H1 (cell line): ENCODE measurements around the gene IQGAP1. TPM values are rescaled to one million over a fixed set of nuclear protein-coding genes. Genes with fewer than 3 reads are reported as not detected.

Experiments
- CTCF ChIA-PET: fragments of 300-600 bp; sonication (Branson Sonifier 250); formaldehyde crosslinking; loops from one replicate; lab custom pipeline; 2021; ENCODE audit not compliant: partially characterized antibody; lab: Charles Lee
- POLR2A ChIA-PET: fragments of 300-600 bp; sonication (Branson Sonifier 250); formaldehyde crosslinking; loops from one replicate; lab custom pipeline; 2021; ENCODE audit warnings: inconsistent platforms; ENCODE audit not compliant: partially characterized antibody; lab: Charles Lee
- DNase-seq, 2 experiments: peaks; one replicate each; pipeline versions ENCODE4 v3.0.0 to v3.0.0-alpha.2; 2010 to 2022; ENCODE audit warnings: low spot score in 2 of 2, low read depth in 1 of 2, mixed read lengths in 1 of 2
- FAIRE-seq: peaks from 2 replicates; lab custom pipeline; 2011; peaks lifted over from hg19 to GRCh38; lab: Jason Lieb, UNC
- H2AFZ ChIP-seq: 2 replicates; pipeline ENCODE4 v1.8.1; 2012; ENCODE audit warnings: low read length, inconsistent platforms
- H2AK5ac ChIP-seq: 2 replicates; pipeline ENCODE4 v1.6.1; 2013; ENCODE audit warnings: low read depth, low read length
- H2BK120ac ChIP-seq: replicated peaks from 2 replicates; pipeline ENCODE3; 2013; ENCODE audit warnings: low read depth, low read length, inconsistent platforms
- H2BK12ac ChIP-seq: 2 replicates; pipeline ENCODE4 v1.6.1; 2013; ENCODE audit warnings: low read depth, low read length
- H2BK15ac ChIP-seq: 2 replicates; pipeline ENCODE4 v1.6.1; 2013; ENCODE audit warnings: low read length
- H2BK20ac ChIP-seq: 2 replicates; pipeline ENCODE4 v1.6.1; 2013; ENCODE audit warnings: low read length
- H2BK5ac ChIP-seq: 2 replicates; pipeline ENCODE4 v1.6.1; 2013; ENCODE audit warnings: low read depth, low read length
- H3K14ac ChIP-seq: 2 replicates; pipeline ENCODE4 v1.6.1; 2013; ENCODE audit warnings: inconsistent platforms; ENCODE audit not compliant: insufficient read length
- H3K18ac ChIP-seq: 2 replicates; pipeline ENCODE4 v1.6.1; 2013; ENCODE audit warnings: low read length; ENCODE audit errors: extremely low read depth
- H3K23ac ChIP-seq: 2 replicates; pipeline ENCODE4 v1.6.1; 2013; ENCODE audit warnings: inconsistent platforms; ENCODE audit not compliant: insufficient read length
- H3K23me2 ChIP-seq: 2 replicates; pipeline ENCODE4 v1.6.1; 2013; ENCODE audit warnings: low read depth, low read length
- H3K27ac ChIP-seq: 2 replicates; pipeline ENCODE4 v1.6.1; 2011; ENCODE audit warnings: low read depth, low read length, inconsistent platforms
- H3K27me3 ChIP-seq, 4 experiments: replicated peaks in 1 of 4; 1 replicate in 1 of 4; 2 replicates in 3 of 4; pipeline versions ENCODE4 v1.6.1 to v1.8.1; 2011 to 2013; ENCODE audit warnings: low read length in 3 of 4, mild to moderate bottlenecking in 3 of 4, inconsistent platforms in 2 of 4, mixed read lengths in 2 of 4, moderate library complexity in 1 of 4; ENCODE audit not compliant: control insufficient read depth in 3 of 4, insufficient read depth in 3 of 4; ENCODE audit errors: extremely low read depth in 1 of 4
- H3K36me3 ChIP-seq, 4 experiments: 2 replicates each; pipeline versions ENCODE4 v1.6.1 to v1.8.1; 2011 to 2013; ENCODE audit warnings: mild to moderate bottlenecking in 4 of 4, low read length in 3 of 4, moderate library complexity in 2 of 4, control low read depth in 1 of 4, inconsistent platforms in 1 of 4; ENCODE audit not compliant: insufficient read depth in 4 of 4, control insufficient read depth in 2 of 4
- H3K4ac ChIP-seq: replicated peaks from 2 replicates; pipeline ENCODE3; 2013; ENCODE audit warnings: low read length, low read depth, mixed read lengths, inconsistent platforms; ENCODE audit not compliant: insufficient read length
- H3K4me1 ChIP-seq, 4 experiments: replicated peaks in 1 of 4; 1 replicate in 1 of 4; 2 replicates in 3 of 4; pipeline versions ENCODE4 v1.6.1 to v1.8.1; 2011 to 2013; ENCODE audit warnings: low read length in 3 of 4, inconsistent platforms in 2 of 4, mixed read lengths in 1 of 4; ENCODE audit not compliant: insufficient read depth in 4 of 4, control insufficient read depth in 3 of 4
- H3K4me2 ChIP-seq, 2 experiments: 2 replicates each; pipeline versions ENCODE4 v1.6.1 to v1.8.1; 2011 to 2013; ENCODE audit warnings: low read depth in 2 of 2, low read length in 2 of 2, control low read depth in 1 of 2, inconsistent platforms in 1 of 2, mild to moderate bottlenecking in 1 of 2; ENCODE audit not compliant: insufficient read depth in 1 of 2
- H3K4me3 ChIP-seq, 4 experiments: fragments of 200-600, 300-600 bp in 1 of 4; sonication (generic), shearing (Covaris generic), sonication (Bioruptor Twin) in 1 of 4; 2 replicates each; pipeline versions ENCODE4 v1.5.1 to v1.8.1; 2011 to 2016; ENCODE audit warnings: low read length in 4 of 4, low read depth in 3 of 4, control low read depth in 2 of 4, inconsistent platforms in 2 of 4, mild to moderate bottlenecking in 2 of 4, mixed read lengths in 1 of 4, moderate library complexity in 1 of 4; ENCODE audit not compliant: insufficient read depth in 2 of 4; ENCODE audit errors: extremely low read depth in 1 of 4
- H3K56ac ChIP-seq: replicated peaks from 2 replicates; pipeline ENCODE3; 2013; ENCODE audit warnings: low read depth, mild to moderate bottlenecking, mixed read lengths, low read length, inconsistent platforms; ENCODE audit not compliant: insufficient read length
- H3K79me1 ChIP-seq: 2 replicates; pipeline ENCODE4 v1.6.1; 2013; ENCODE audit warnings: low read depth, low read length, control low read depth
- H3K79me2 ChIP-seq, 2 experiments: 2 replicates each; pipeline versions ENCODE4 v1.6.1 to v1.8.1; 2012 to 2013; ENCODE audit warnings: low read length in 2 of 2, mild to moderate bottlenecking in 2 of 2, inconsistent platforms in 1 of 2; ENCODE audit not compliant: insufficient read depth in 2 of 2, control insufficient read depth in 1 of 2
- H3K9ac ChIP-seq, 4 experiments: replicated peaks in 1 of 4; 1 replicate in 1 of 4; 2 replicates in 3 of 4; pipeline versions ENCODE4 v1.6.1 to v1.8.1; 2011 to 2013; ENCODE audit warnings: low read depth in 3 of 4, low read length in 3 of 4, control low read depth in 2 of 4, mild to moderate bottlenecking in 2 of 4, moderate library complexity in 2 of 4, inconsistent platforms in 1 of 4; ENCODE audit errors: extremely low read depth in 1 of 4
- H3K9me3 ChIP-seq, 2 experiments: 2 replicates each; pipeline versions ENCODE4 v1.6.1 to v1.8.1; 2012 to 2013; ENCODE audit warnings: mild to moderate bottlenecking in 2 of 2, moderate library complexity in 2 of 2, control low read depth in 1 of 2, inconsistent platforms in 1 of 2, low read depth in 1 of 2, low read length in 1 of 2, mixed read lengths in 1 of 2; ENCODE audit not compliant: insufficient read depth in 2 of 2
- H4K20me1 ChIP-seq, 2 experiments: replicated peaks in 1 of 2; 2 replicates each; pipeline versions ENCODE3 to v1.8.1; 2011 to 2013; ENCODE audit warnings: inconsistent platforms in 2 of 2, low read length in 2 of 2, mild to moderate bottlenecking in 1 of 2; ENCODE audit not compliant: insufficient read depth in 2 of 2, control insufficient read depth in 1 of 2
- H4K5ac ChIP-seq: 2 replicates; pipeline ENCODE4 v1.6.1; 2013; ENCODE audit warnings: low read length, low read depth, mixed read lengths, inconsistent platforms; ENCODE audit not compliant: insufficient read length
- H4K8ac ChIP-seq: 2 replicates; pipeline ENCODE4 v1.8.0; 2013; ENCODE audit warnings: mild to moderate bottlenecking, moderate library complexity, low read length, inconsistent platforms; ENCODE audit not compliant: insufficient read depth; ENCODE audit errors: extremely low read depth
- H4K91ac ChIP-seq: replicated peaks from 2 replicates; pipeline ENCODE3; 2013; ENCODE audit warnings: low read length, mixed read lengths, inconsistent platforms; ENCODE audit not compliant: insufficient read length
- E2F6 ChIP-seq: IDR thresholded peaks from 2 replicates; pipeline ENCODE4 v1.6.1; 2012; ENCODE audit warnings: inconsistent platforms
- JUND ChIP-seq: IDR thresholded peaks from 2 replicates; pipeline ENCODE4 v1.6.1; 2011; ENCODE audit warnings: mild to moderate bottlenecking, improper control_type of control experiment, low read length
- RNF2 ChIP-seq: fragments of 200-900, 300-1000 bp; sonication (generic); IDR thresholded peaks from 2 replicates; pipeline ENCODE4 v1.7.1; 2016; ENCODE audit warnings: borderline replicate concordance, low read depth, mild to moderate bottlenecking, antibody characterized with exemption, low read length; ENCODE audit not compliant: poor library complexity, severe bottlenecking; ENCODE audit errors: missing control alignments
- SIRT6 ChIP-seq: IDR thresholded peaks from one replicate; pipeline ENCODE4 v1.7.1; 2012; ENCODE audit warnings: low read length, inconsistent platforms
- YY1 ChIP-seq: IDR thresholded peaks from 2 replicates; pipeline ENCODE4 v1.6.1; 2011; ENCODE audit warnings: low read depth, mild to moderate bottlenecking, low read length
- WGBS, 2 experiments: shearing (Covaris generic) in 1 of 2; methylation state at CpG; one replicate each; pipeline versions ENCODE4 v1.1.6 to v1.1.7; 2013 to 2015; ENCODE audit warnings: low lambda C conversion rate in 2 of 2, mixed read lengths in 2 of 2, inconsistent platforms in 1 of 2, low coverage in 1 of 2, missing lambda C conversion rate in 1 of 2; ENCODE audit not compliant: insufficient replicate concordance in 2 of 2, insufficient coverage in 1 of 2, insufficient read length in 1 of 2; ENCODE audit errors: extremely low coverage in 1 of 2, missing lambda C conversion rate in 1 of 2; 5-methylcytosine and 5-hydroxymethylcytosine counted together
- long read RNA-seq, 2 experiments: library from RNA in 1 of 2; library from capped mRNA in 1 of 2; stranded (forward); transcript quantifications; one replicate each; pipeline ENCODE4 v2.0.0, GENCODE V29; 2021; ENCODE audit warnings: inconsistent platforms in 1 of 2
- polyA minus RNA-seq, 3 experiments: library from RNA; depleted of rRNA, polyadenylated mRNA; stranded (reverse); fragments of >200 nt; gene quantifications; 1 replicate in 2 of 3; 2 replicates in 1 of 3; pipeline ENCODE4 v1.2.3, GENCODE V29; 2011
- polyA plus RNA-seq, 7 experiments: library from polyadenylated mRNA; depleted of rRNA in 3 of 7; stranded (reverse) in 5 of 7; unstranded in 2 of 7; fragments of >200 nt in 5 of 7; fragments of 200-250 nt in 2 of 7; gene quantifications; 1 replicate in 5 of 7; 2 replicates in 1 of 7; 4 replicates in 1 of 7; pipeline versions ENCODE4 v1.2.1 to v1.2.3, GENCODE V29; 2011 to 2013; ENCODE audit warnings: missing spikeins in 2 of 7, mixed read lengths in 2 of 7
- total RNA-seq: library from RNA; stranded (reverse); fragmentation: NEBNext Ultra II Directional; extraction: Animal tissue kit (Norgen Biotek cat#: 25700); gene quantifications from 2 replicates; pipeline ENCODE4 v1.2.1, GENCODE V29; 2021
- TF ChIP-seq, protein P1 (sequence below): IDR thresholded peaks from 2 replicates; pipeline ENCODE4 v1.6.1; 2012; ENCODE audit warnings: inconsistent platforms

IQGAP1 gene
- total RNA-seq (133 and 138 TPM in 2 replicates), polyA plus RNA-seq (2011; rRNA removed) (34.8 and 56.0 TPM in 2 replicates), polyA minus RNA-seq (2011; rRNA and poly(A)+ RNA removed) (158 and 190 TPM in 2 replicates)
- polyA plus RNA-seq (2011; cell fraction: cytosol; rRNA removed) = 42.1 TPM
- polyA plus RNA-seq (2011; cell fraction: nucleus; rRNA removed) = 187 TPM
- polyA plus RNA-seq (2012, experiment 1 of 2) = 71.3 to 118 TPM (median 79.1 TPM) in 4 replicates
- 4.1 TPM for polyA plus RNA-seq (2012, experiment 2 of 2)
- 301 TPM for polyA plus RNA-seq (2013, experiment 1 of 2)
- 289 TPM for polyA plus RNA-seq (2013, experiment 2 of 2)
- polyA minus RNA-seq (2011; cell fraction: cytosol; rRNA and poly(A)+ RNA removed) = 60.2 TPM
- 350 TPM for polyA minus RNA-seq (2011; cell fraction: nucleus; rRNA and poly(A)+ RNA removed)
- long read RNA-seq, experiment 1, full-length matches to known transcripts = 13 of 139 reads
- long read RNA-seq, experiment 1, partial matches to known transcripts = 117 of 139 reads
- long read RNA-seq, experiment 1, other reads (novel, unspliced or antisense) = 9 of 139 reads
- long read RNA-seq, experiment 2, transcript IQGAP1-208 (2 exons, 1,201 nt) = major isoform, 6 of 38 reads
- long read RNA-seq, experiment 2, partial matches to known transcripts = 30 of 38 reads
- long read RNA-seq, experiment 2, other reads (novel, unspliced or antisense) = 2 of 38 reads

- H3K14ac ChIP-seq = no peak within 1 kb of the TSS
- peak within 1 kb of the TSS; percentile 82 for H2BK5ac ChIP-seq
- no peak for FAIRE-seq
- H3K27me3 ChIP-seq = no peaks in the 10 kb centered on the region
- H3K4me3 ChIP-seq = peak within 1 kb of the TSS; percentile 55 to 88 (median 84)
- H4K8ac ChIP-seq = peak within 1 kb of the TSS; percentile 94; the same call in 1 of the 2 replicates
- DNase-seq = peak; percentile 88 to 97
- peak within 1 kb of the TSS; percentile 62; the same call in 1 of the 2 replicates for H3K27ac ChIP-seq
- H3K23ac ChIP-seq = no peak within 1 kb of the TSS
- H4K5ac ChIP-seq = peak within 1 kb of the TSS; percentile 48
- ChIA-PET POLR2A (interaction anchor here (0.7 to 2.4 kb wide), 11 partner anchors 9 to 36 kb away, joined by 3 to 15 read pairs (median 6); partner anchors contain the start of gene ZNF774), CTCF (interaction anchor here (0.6 to 2.0 kb wide), 4 partner anchors 12 to 90 kb away, joined by 3 to 8 read pairs (median 4); no protein-coding TSS in a partner anchor)
- H3K4ac ChIP-seq = no peak within 1 kb of the TSS
- H3K79me2 ChIP-seq = peaks cover 5 to 39% of the 10 kb centered on the region in 2 experiments; a peak in 3 of 4 replicates
- H2BK120ac ChIP-seq = no peak within 1 kb of the TSS
- peak within 1 kb of the TSS; percentile 55 to 84 (median 66); a peak in 6 of 7 replicates for H3K9ac ChIP-seq
- peaks cover 0 to 6% (median 0%) of the 10 kb centered on the region in 4 experiments; a peak in 1 of 8 replicates for H3K36me3 ChIP-seq
- peaks cover 2% of the 10 kb centered on the region; the same call in 1 of the 2 replicates for H3K23me2 ChIP-seq
- peak within 1 kb of the TSS; percentile 3 for H3K56ac ChIP-seq
- peak within 1 kb of the TSS; percentile 97 for H2AFZ ChIP-seq
- WGBS, 2 experiments = 20% methylated on average over 19 of the region's 62 CpGs; no CpG with 5 or more reads in 1 of the 2 experiments
- H2AK5ac ChIP-seq = no peak within 1 kb of the TSS
- H3K79me1 ChIP-seq = no peaks in the 10 kb centered on the region
- H4K20me1 ChIP-seq = no peaks in the 10 kb centered on the region
- peak within 1 kb of the TSS; percentile 6; the same call in 1 of the 2 replicates for H2BK20ac ChIP-seq
- peaks cover 5 to 17% (median 11%) of the 10 kb centered on the region in 4 experiments for H3K4me1 ChIP-seq
- peak within 1 kb of the TSS; percentile 87 to 90 for H3K4me2 ChIP-seq
- peak within 1 kb of the TSS; percentile 43 for H2BK12ac ChIP-seq
- peak within 1 kb of the TSS; percentile 88; the same call in 1 of the 2 replicates for H2BK15ac ChIP-seq
- H3K18ac ChIP-seq = peak within 1 kb of the TSS; percentile 81
- H4K91ac ChIP-seq = no peak within 1 kb of the TSS
- no peaks in the 10 kb centered on the region for H3K9me3 ChIP-seq
- TF ChIP-seq SIRT6 (no peak), JUND (no peak), E2F6 (no peak), YY1 (peak; percentile 86), RNF2 (no peak)
- TF ChIP-seq, protein P1, sequence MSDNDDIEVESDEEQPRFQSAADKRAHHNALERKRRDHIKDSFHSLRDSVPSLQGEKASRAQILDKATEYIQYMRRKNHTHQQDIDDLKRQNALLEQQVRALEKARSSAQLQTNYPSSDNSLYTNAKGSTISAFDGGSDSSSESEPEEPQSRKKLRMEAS = no peak
These were observed at the start of gene IQGAP1 for GRCh38 chr15:90387534-90388461. Gene IQGAP1 (plus strand): TSS chr15:90388242. CDS start chr15:90388342, 100 bp downstream.
